ENCODE results near the gene TMEM259. TPM values are rescaled to one million over a fixed set of nuclear protein-coding genes. Genes with fewer than 3 reads are reported as not detected.

The TMEM259 gene
- total and polyA plus RNA-seq, 2 of the 13 experiments (the other 11 are each of a cell fraction or from before 2014, with no cell fraction given): 64.7 to 164 TPM

DNA sequence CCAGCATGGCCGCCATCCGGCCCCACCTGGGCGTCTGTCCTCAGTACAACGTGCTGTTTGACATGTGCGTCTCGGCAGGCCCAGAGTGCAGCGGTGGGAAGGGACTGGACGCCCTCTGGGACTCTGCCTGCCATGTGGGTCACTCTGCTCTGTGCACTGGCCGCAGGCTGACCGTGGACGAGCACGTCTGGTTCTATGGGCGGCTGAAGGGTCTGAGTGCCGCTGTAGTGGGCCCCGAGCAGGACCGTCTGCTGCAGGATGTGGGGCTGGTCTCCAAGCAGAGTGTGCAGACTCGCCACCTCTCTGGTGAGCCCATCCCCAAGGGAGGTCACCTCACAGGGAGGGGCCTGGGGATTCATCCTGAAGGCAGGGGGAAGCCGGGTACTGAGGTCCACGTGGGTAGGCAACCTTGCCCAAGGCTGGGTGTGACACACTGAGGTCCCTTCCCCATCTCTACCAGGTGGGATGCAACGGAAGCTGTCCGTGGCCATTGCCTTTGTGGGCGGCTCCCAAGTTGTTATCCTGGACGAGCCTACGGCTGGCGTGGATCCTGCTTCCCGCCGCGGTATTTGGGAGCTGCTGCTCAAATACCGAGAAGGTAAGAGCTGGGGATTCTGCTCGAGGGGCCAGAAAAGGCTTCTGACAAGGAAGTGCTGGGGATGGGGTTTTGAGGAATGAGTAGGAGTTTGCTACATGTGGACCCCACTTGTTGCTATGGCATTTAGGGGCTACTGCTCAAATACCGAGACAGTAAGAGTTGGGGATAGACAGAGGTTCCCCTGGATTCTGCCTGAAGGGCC is 30.3 kb upstream of the TMEM259 start (continued):
- TF ChIP-seq, protein P1, sequence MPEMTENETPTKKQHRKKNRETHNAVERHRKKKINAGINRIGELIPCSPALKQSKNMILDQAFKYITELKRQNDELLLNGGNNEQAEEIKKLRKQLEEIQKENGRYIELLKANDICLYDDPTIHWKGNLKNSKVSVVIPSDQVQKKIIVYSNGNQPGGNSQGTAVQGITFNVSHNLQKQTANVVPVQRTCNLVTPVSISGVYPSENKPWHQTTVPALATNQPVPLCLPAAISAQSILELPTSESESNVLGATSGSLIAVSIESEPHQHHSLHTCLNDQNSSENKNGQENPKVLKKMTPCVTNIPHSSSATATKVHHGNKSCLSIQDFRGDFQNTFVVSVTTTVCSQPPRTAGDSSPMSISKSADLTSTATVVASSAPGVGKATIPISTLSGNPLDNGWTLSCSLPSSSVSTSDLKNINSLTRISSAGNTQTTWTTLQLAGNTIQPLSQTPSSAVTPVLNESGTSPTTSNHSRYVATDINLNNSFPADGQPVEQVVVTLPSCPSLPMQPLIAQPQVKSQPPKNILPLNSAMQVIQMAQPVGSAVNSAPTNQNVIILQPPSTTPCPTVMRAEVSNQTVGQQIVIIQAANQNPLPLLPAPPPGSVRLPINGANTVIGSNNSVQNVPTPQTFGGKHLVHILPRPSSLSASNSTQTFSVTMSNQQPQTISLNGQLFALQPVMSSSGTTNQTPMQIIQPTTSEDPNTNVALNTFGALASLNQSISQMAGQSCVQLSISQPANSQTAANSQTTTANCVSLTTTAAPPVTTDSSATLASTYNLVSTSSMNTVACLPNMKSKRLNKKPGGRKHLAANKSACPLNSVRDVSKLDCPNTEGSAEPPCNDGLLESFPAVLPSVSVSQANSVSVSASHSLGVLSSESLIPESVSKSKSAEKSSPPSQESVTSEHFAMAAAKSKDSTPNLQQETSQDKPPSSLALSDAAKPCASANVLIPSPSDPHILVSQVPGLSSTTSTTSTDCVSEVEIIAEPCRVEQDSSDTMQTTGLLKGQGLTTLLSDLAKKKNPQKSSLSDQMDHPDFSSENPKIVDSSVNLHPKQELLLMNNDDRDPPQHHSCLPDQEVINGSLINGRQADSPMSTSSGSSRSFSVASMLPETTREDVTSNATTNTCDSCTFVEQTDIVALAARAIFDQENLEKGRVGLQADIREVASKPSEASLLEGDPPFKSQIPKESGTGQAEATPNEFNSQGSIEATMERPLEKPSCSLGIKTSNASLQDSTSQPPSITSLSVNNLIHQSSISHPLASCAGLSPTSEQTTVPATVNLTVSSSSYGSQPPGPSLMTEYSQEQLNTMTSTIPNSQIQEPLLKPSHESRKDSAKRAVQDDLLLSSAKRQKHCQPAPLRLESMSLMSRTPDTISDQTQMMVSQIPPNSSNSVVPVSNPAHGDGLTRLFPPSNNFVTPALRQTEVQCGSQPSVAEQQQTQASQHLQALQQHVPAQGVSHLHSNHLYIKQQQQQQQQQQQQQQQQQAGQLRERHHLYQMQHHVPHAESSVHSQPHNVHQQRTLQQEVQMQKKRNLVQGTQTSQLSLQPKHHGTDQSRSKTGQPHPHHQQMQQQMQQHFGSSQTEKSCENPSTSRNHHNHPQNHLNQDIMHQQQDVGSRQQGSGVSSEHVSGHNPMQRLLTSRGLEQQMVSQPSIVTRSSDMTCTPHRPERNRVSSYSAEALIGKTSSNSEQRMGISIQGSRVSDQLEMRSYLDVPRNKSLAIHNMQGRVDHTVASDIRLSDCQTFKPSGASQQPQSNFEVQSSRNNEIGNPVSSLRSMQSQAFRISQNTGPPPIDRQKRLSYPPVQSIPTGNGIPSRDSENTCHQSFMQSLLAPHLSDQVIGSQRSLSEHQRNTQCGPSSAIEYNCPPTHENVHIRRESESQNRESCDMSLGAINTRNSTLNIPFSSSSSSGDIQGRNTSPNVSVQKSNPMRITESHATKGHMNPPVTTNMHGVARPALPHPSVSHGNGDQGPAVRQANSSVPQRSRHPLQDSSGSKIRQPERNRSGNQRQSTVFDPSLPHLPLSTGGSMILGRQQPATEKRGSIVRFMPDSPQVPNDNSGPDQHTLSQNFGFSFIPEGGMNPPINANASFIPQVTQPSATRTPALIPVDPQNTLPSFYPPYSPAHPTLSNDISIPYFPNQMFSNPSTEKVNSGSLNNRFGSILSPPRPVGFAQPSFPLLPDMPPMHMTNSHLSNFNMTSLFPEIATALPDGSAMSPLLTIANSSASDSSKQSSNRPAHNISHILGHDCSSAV (CRISPR knock-in tag; IDR thresholded peaks at IDR 0.05; ENCODE audit: borderline replicate concordance): no peak
- TF ChIP-seq POLR2A (IDR thresholded peaks at IDR 0.05; ENCODE audit: insufficient read depth in 1 of 2, low read depth in 2 of 2, low read length in 2 of 2): peak; percentile 34 to 86; a peak in 3 of 4 replicates
- peak; percentile 24; the same call in 1 of the 2 replicates for TF ChIP-seq RERE (CRISPR knock-in tag; IDR thresholded peaks at IDR 0.05; ENCODE audit: low read depth)
- TF ChIP-seq FIP1L1 (IDR thresholded peaks at IDR 0.05; ENCODE audit: borderline replicate concordance, insufficient read depth, low read depth, low read length): no peak
- TF ChIP-seq, protein P2, sequence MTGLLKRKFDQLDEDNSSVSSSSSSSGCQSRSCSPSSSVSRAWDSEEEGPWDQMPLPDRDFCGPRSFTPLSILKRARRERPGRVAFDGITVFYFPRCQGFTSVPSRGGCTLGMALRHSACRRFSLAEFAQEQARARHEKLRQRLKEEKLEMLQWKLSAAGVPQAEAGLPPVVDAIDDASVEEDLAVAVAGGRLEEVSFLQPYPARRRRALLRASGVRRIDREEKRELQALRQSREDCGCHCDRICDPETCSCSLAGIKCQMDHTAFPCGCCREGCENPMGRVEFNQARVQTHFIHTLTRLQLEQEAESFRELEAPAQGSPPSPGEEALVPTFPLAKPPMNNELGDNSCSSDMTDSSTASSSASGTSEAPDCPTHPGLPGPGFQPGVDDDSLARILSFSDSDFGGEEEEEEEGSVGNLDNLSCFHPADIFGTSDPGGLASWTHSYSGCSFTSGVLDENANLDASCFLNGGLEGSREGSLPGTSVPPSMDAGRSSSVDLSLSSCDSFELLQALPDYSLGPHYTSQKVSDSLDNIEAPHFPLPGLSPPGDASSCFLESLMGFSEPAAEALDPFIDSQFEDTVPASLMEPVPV (CRISPR knock-in tag; IDR thresholded peaks at IDR 0.05): peak; percentile 97
- no peak for TF ChIP-seq ATF7 (IDR thresholded peaks at IDR 0.05)
- no peak for TF ChIP-seq ATF7 (CRISPR knock-in tag; IDR thresholded peaks at IDR 0.05)
- TF ChIP-seq HIVEP1 (CRISPR knock-in tag; IDR thresholded peaks at IDR 0.05): peak; percentile 85
- TF ChIP-seq, protein P3, sequence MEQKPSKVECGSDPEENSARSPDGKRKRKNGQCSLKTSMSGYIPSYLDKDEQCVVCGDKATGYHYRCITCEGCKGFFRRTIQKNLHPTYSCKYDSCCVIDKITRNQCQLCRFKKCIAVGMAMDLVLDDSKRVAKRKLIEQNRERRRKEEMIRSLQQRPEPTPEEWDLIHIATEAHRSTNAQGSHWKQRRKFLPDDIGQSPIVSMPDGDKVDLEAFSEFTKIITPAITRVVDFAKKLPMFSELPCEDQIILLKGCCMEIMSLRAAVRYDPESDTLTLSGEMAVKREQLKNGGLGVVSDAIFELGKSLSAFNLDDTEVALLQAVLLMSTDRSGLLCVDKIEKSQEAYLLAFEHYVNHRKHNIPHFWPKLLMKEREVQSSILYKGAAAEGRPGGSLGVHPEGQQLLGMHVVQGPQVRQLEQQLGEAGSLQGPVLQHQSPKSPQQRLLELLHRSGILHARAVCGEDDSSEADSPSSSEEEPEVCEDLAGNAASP (CRISPR knock-in tag; IDR thresholded peaks at IDR 0.05; ENCODE audit: borderline replicate concordance): peak; percentile 34; the same call in 1 of the 2 replicates
- no peak for TF ChIP-seq NCOA5 (CRISPR knock-in tag; IDR thresholded peaks at IDR 0.05)
- TF ChIP-seq AGO2 (optimal IDR thresholded peaks at IDR 0.05; ENCODE audit: low read depth, low read length): peak; percentile 52

Measured in HepG2 (cell line).